ENCODE results near the gene FAM13A.

- TF ChIP-seq FOXA1 (IDR thresholded peaks at IDR 0.05) (no peak), SP1 (IDR thresholded peaks at IDR 0.05) (no peak), ARNT (IDR thresholded peaks at IDR 0.05) (no peak)
Measured at GRCh38 chr4:88757067-88757466, 299.9 kb downstream of the FAM13A start.

All from HEK293T (cell line).